ENCODE data around the gene MUSTN1. TPM values are rescaled to one million over a fixed set of nuclear protein-coding genes. Genes with fewer than 3 reads are reported as not detected.

Gene MUSTN1
- total RNA-seq, 1 donor from 2014 or later: 3.5 TPM

DNA sequence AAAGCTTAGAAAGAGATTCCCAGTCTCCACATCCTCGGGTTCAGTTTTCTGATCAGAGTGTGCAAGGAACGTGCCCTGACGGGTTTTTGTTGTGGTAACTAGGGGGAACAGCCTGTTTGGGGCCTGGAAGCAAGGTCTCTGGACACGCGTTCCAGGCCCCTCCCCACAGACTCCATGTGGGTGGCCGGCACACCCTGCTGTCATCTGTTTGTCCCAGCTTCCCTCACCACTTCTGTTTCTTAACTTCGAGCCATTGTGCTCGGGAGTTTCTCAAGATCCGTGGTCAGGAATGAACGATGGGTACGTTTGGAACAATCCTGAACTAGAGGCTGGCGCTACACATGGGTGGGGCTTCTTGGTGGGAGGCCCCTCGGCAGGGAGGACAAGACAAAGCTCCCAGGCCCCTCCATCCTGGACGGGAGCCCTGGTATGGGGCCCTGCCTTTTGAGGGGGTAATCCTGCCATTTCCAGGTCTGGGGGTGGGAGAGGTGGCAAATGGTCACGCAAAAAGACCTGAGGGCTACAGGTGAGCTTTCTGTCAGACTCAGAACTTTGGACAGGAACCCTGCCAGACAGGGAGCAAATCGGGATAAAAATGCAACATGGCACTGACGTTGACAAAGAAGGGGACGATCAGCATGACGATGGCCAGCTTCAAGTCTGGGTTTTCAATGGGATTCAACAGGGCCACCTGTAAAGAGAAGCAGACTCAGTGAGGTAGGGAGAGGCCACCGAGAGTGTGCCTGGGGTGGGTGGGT lies 8.5 kb upstream of the MUSTN1 start:
- Mint-ChIP-seq H3K36me3 (ENCODE audit: unreplicated experiment) (no peaks in the 10 kb centered on the region), H3K4me3 (ENCODE audit: unreplicated experiment) (no peak overlapping the region), H3K27ac (ENCODE audit: unreplicated experiment) (no peak overlapping the region), H3K9me3 (ENCODE audit: unreplicated experiment) (peaks cover 2% of the 10 kb centered on the region), H3K27me3 (ENCODE audit: unreplicated experiment) (peaks cover 6% of the 10 kb centered on the region), H3K4me1 (ENCODE audit: low read depth, unreplicated experiment) (peaks cover 23% of the 10 kb centered on the region)
- DNase-seq: no peak
- TF ChIP-seq CTCF (IDR thresholded peaks at IDR 0.05; ENCODE audit: partially characterized antibody, unreplicated experiment): no peak

DNA sequence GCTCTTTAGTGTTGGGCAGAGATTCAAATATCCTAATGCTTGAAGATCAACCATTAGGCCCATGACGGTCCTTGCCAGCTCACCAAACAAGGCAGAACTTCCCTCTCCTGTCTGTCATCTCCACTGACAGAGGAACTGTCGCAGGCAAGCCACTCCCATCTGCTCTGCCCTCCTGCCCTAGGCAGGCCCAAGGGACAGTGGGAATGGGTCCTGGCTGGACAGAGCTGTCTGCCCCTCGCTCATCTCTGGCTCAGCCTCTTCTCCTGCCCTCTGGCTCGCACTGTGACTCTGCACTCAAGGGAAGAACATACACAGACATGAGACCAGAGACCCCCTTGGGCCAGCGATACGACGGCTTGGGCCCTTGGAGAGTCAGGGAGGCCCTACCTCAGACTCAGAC lies 7.6 kb upstream of the MUSTN1 start:
- TF ChIP-seq CTCF (IDR thresholded peaks at IDR 0.05; ENCODE audit: partially characterized antibody, unreplicated experiment): no peak
- Mint-ChIP-seq H3K4me1 (ENCODE audit: low read depth, unreplicated experiment) (peaks cover 25% of the 10 kb centered on the region), H3K27ac (ENCODE audit: unreplicated experiment) (no peak overlapping the region), H3K27me3 (ENCODE audit: unreplicated experiment) (peaks cover 6% of the 10 kb centered on the region), H3K36me3 (ENCODE audit: unreplicated experiment) (no peaks in the 10 kb centered on the region), H3K4me3 (ENCODE audit: unreplicated experiment) (no peak overlapping the region), H3K9me3 (ENCODE audit: unreplicated experiment) (peaks cover 2% of the 10 kb centered on the region)
- no peak for DNase-seq

DNA sequence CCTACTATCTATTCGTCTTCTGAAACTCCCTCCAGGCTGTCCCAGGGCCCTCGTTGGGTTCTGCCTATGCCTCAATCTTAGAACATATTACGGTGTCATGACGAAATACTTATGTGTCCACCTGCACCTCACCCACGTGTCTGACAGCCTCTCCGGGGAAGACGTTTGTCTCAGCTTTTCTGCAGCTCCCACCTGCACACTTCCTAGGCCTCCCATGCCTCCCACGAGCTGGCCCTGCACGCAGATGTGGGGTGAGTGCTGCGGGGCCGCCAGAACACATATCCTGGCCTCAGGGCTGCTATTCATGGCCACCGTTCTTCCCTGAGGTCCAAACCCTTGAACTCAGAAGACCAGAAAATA lies 7.1 kb upstream of the MUSTN1 start:
- H3K27me3 Mint-ChIP-seq (ENCODE audit: unreplicated experiment): peaks cover 6% of the 10 kb centered on the region
- peaks cover 25% of the 10 kb centered on the region for H3K4me1 Mint-ChIP-seq (ENCODE audit: low read depth, unreplicated experiment)
- H3K4me3 Mint-ChIP-seq (ENCODE audit: unreplicated experiment): no peak overlapping the region
- no peaks in the 10 kb centered on the region for H3K36me3 Mint-ChIP-seq (ENCODE audit: unreplicated experiment)
- H3K9me3 Mint-ChIP-seq (ENCODE audit: unreplicated experiment): peaks cover 2% of the 10 kb centered on the region
- no peak overlapping the region for H3K27ac Mint-ChIP-seq (ENCODE audit: unreplicated experiment)
- no peak for TF ChIP-seq CTCF (IDR thresholded peaks at IDR 0.05; ENCODE audit: partially characterized antibody, unreplicated experiment)
- DNase-seq: no peak

DNA sequence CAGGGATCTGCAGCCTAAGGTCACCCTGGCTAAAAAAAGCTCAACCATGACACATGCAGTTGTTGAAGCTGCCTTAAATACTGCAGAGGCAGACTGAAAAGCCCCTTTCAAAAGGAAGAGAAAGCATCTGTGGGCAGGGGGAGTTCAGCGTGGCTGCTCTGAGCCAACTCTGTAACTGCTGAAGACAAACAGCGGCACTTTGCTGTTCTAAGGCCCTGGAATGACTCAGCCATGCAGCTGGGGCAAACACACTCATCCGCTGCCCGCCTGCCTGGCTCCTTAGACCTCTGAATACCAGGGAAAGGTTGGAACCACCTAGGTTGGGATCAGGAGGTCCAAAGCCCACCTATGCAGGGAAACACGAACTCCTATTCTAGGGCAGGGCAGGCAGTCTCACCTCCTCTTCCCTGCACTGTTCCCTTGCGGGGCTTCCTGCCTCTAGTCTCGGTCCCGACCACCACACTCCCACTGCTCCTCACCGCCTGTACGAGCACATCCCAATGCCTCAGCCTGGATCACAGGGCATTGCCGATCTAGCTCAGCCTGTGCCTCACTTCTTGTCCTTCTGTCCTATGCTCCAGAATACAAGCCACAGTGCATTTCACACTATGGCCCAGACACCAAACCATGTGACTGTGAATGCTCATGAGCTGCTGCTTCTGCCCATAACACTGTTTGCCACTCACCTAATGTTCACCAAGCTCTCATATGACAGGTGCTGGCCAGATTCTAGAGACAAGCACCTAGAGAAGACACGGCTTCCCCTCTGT lies 6.6 kb upstream of the MUSTN1 start:
- peaks cover 4% of the 10 kb centered on the region for H3K27me3 Mint-ChIP-seq (ENCODE audit: unreplicated experiment)

More for the DNA sequence above, 6.6 kb upstream of the MUSTN1 start:
- peaks cover 24% of the 10 kb centered on the region for H3K4me1 Mint-ChIP-seq (ENCODE audit: low read depth, unreplicated experiment)
- DNase-seq: no peak
- TF ChIP-seq CTCF (IDR thresholded peaks at IDR 0.05; ENCODE audit: partially characterized antibody, unreplicated experiment): no peak
- peaks cover 2% of the 10 kb centered on the region for H3K9me3 Mint-ChIP-seq (ENCODE audit: unreplicated experiment)
- H3K4me3 Mint-ChIP-seq (ENCODE audit: unreplicated experiment): no peak overlapping the region
- H3K36me3 Mint-ChIP-seq (ENCODE audit: unreplicated experiment): no peaks in the 10 kb centered on the region
- H3K27ac Mint-ChIP-seq (ENCODE audit: unreplicated experiment): no peak overlapping the region
